ENCODE measurements around the gene HDAC4. TPM values are rescaled to one million over a fixed set of nuclear protein-coding genes. Genes with fewer than 3 reads are reported as not detected.

The HDAC4 gene
- total RNA-seq, 5 donors from 2014 or later (not counting 1 experiment from before 2014, with no cell fraction given), result 44.8 to 80.2 (median 60.9) TPM

DNA sequence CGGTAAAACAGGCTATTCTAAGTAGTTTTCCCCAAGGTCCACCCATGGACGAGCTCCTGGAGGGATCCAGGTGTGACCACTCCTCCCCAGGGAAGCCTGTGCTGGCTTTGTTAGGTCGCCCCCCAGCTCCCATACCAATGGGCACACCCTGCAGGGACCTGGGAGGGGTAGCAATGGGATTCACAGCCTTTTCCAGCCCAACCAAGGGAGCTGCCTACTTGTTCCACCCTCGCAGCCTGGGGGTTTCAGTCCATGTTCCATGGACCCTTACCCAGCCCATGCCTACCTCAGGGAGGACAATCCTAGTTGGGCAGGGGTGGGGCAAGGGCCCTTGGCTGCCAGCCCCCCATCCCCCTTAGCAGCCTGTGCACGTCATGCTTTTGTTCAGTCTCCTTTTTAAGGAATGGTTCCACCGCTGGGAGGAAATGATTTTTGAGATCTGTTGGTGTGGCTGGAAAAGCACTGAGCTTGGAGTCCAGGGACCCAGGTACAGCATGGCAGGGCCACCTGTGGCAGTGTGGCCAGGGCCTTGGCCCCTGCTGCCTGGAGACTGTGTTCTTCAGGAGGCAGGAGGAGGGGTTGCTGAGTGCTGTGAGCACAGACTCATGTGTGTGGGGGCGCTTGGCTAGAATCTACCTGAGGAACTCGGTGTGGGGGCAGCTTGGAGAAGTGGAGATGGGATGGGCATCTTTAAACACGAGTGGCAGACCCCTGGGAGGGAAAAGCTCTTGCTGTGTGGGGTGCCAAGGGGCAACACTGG, 386.2 kb downstream of the HDAC4 start:
- H3K4me3 Mint-ChIP-seq, result no peak overlapping the region
- ATAC-seq (replicated peaks in 1 of 4) (no peak), DNase-seq (peak in 1 of 35 experiments; percentile 14)
- no peak overlapping the region for H3K27ac Mint-ChIP-seq
- no peaks in the 10 kb centered on the region for H3K4me1 ChIP-seq (ENCODE audit: control insufficient read depth in 1 of 2, extremely low read depth in 1 of 2, insufficient read depth in 2 of 2, low read length in 2 of 2)
- H3K36me3 ChIP-seq (ENCODE audit: control insufficient read depth in 2 of 2, extremely low read depth in 1 of 2, insufficient read depth in 1 of 2, low read length in 1 of 2), result no peaks in the 10 kb centered on the region
- no peaks in the 10 kb centered on the region for H3K4me1 Mint-ChIP-seq
- CTCF ChIA-PET, result no interaction called here
- 75% methylated on average over 3 of the region's 9 CpGs for WGBS (ENCODE audit: insufficient coverage)
- POLR2A ChIA-PET, result no interaction called here
- peaks cover 0 to 56% of the 10 kb centered on the region in 2 experiments for H3K27me3 ChIP-seq (replicated peaks in 1 of 2; ENCODE audit: control insufficient read depth in 2 of 2, extremely low read depth in 1 of 2, insufficient read depth in 2 of 2, low read length in 1 of 2)
- no peak overlapping the region for H3K4me3 ChIP-seq (ENCODE audit: control insufficient read depth in 1 of 2, extremely low read depth in 1 of 2, low read length in 1 of 2)
- no peaks in the 10 kb centered on the region for H3K9me3 ChIP-seq
- H3K27me3 Mint-ChIP-seq, result peaks cover 7 to 21% of the 10 kb centered on the region in 2 donors
- H3K36me3 Mint-ChIP-seq, result no peaks in the 10 kb centered on the region
- no peaks in the 10 kb centered on the region for H3K9me3 Mint-ChIP-seq
- H3K27ac ChIP-seq (ENCODE audit: low read length), result no peak overlapping the region

DNA sequence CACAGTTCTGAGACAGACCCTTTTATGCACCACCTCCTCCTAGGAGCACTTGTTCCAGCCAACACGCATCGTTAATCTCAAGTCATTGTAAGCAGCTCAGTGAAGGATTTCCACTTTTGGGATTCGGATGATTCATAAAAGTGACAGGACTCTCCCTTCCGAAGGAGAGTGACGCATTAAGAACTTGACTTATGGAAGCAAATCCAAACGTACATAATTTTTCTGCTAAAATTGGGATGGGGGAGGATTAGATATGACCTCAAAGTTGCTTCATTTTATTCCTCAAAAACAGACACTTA, 387.2 kb downstream of the HDAC4 start:
- Mint-ChIP-seq H3K27ac (no peak overlapping the region), H3K9me3 (no peaks in the 10 kb centered on the region), H3K4me3 (no peak overlapping the region), H3K36me3 (no peaks in the 10 kb centered on the region), H3K4me1 (no peaks in the 10 kb centered on the region), H3K27me3 (peaks cover 15 to 31% of the 10 kb centered on the region in 2 donors)
- ATAC-seq (replicated peaks in 1 of 4) (no peak), DNase-seq (no peak)
- ChIA-PET POLR2A (no interaction called here), CTCF (no interaction called here)
- 100% methylated on average over 3 of the region's 6 CpGs for WGBS (ENCODE audit: insufficient coverage)
- Histone ChIP-seq H3K9me3 (no peaks in the 10 kb centered on the region), H3K36me3 (ENCODE audit: control insufficient read depth in 2 of 2, extremely low read depth in 1 of 2, insufficient read depth in 1 of 2, low read length in 1 of 2) (no peaks in the 10 kb centered on the region), H3K27me3 (replicated peaks in 1 of 2; ENCODE audit: control insufficient read depth in 2 of 2, extremely low read depth in 1 of 2, insufficient read depth in 2 of 2, low read length in 1 of 2) (peaks cover 0 to 58% of the 10 kb centered on the region in 2 experiments), H3K27ac (ENCODE audit: low read length) (no peak overlapping the region), H3K4me3 (ENCODE audit: control insufficient read depth in 1 of 2, extremely low read depth in 1 of 2, low read length in 1 of 2) (no peak overlapping the region), H3K4me1 (ENCODE audit: control insufficient read depth in 1 of 2, extremely low read depth in 1 of 2, insufficient read depth in 2 of 2, low read length in 2 of 2) (no peaks in the 10 kb centered on the region)

DNA sequence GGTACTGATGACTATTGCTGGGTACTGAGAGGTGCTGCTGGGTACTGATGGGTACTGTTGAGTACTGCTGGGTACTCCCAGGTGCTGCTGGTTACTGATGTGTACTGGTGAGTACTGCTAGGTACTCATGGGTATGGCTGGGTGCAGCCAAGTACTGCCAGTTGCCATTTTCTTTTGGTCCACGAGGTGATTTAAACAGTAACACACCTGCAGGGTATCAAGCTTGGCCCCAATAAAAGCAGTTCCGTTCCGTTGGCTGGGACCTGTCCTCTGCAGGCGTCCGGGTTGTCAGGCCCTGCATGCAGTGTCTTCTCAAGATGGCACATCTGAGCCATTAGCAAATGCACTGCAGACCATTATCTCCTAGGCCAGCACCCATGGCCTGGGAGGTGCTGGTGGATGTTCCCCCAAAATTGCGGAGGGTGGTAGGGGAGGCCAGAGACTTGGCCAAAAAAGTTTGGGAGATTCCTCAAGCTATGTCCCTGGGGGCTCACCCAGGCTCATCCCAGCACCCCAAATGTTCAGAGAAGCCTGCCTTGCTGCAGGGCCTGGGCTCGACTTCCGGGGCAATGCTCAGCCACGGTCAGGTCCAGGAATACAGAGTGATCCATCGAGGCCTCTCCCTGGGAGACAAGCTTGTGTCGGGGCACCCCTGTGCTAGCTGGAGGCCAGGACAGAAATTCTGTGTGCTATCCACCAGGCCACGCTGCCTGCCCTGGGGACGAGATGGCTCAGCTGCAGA, 387.7 kb downstream of the HDAC4 start:
- Mint-ChIP-seq H3K27ac (no peak overlapping the region), H3K4me1 (no peaks in the 10 kb centered on the region), H3K36me3 (no peaks in the 10 kb centered on the region), H3K9me3 (no peaks in the 10 kb centered on the region), H3K4me3 (no peak overlapping the region), H3K27me3 (peaks cover 18 to 35% of the 10 kb centered on the region in 2 donors)
- no peaks in the 10 kb centered on the region for H3K9me3 ChIP-seq
- CTCF ChIA-PET, result no interaction called here
- H3K4me3 ChIP-seq (ENCODE audit: control insufficient read depth in 1 of 2, extremely low read depth in 1 of 2, low read length in 1 of 2), result no peak overlapping the region
- H3K27ac ChIP-seq (ENCODE audit: low read length), result no peak overlapping the region
- DNase-seq (no peak), ATAC-seq (replicated peaks in 1 of 4) (no peak)
- peaks cover 0 to 58% of the 10 kb centered on the region in 2 experiments for H3K27me3 ChIP-seq (replicated peaks in 1 of 2; ENCODE audit: control insufficient read depth in 2 of 2, extremely low read depth in 1 of 2, insufficient read depth in 2 of 2, low read length in 1 of 2)
- 81% methylated on average over 12 of the region's 13 CpGs for WGBS (ENCODE audit: insufficient coverage)
- no peaks in the 10 kb centered on the region for H3K4me1 ChIP-seq (ENCODE audit: control insufficient read depth in 1 of 2, extremely low read depth in 1 of 2, insufficient read depth in 2 of 2, low read length in 2 of 2)
- no peaks in the 10 kb centered on the region for H3K36me3 ChIP-seq (ENCODE audit: control insufficient read depth in 2 of 2, extremely low read depth in 1 of 2, insufficient read depth in 1 of 2, low read length in 1 of 2)
- POLR2A ChIA-PET, result no interaction called here

DNA sequence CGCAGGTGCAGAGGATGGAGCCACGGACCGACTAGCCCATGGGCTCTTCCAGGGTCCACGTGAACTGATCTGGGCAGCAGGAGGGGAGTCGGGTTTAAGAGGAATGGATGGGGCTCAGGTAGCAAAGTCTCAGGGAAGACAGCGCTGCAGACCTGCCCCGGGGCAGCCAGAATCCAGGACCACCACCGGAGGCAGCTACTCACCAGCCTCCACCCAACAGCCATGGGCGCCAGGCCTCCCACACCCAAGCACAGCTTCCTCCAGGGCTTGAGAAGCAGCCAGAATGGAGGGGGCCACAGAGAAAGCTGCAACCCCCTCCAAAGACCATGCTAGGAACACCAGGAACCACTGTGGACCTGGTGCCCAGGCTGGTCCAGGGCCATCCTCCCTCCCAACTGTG, 388.6 kb downstream of the HDAC4 start:
- Histone ChIP-seq H3K27me3 (replicated peaks in 1 of 2; ENCODE audit: control insufficient read depth in 2 of 2, extremely low read depth in 1 of 2, insufficient read depth in 2 of 2, low read length in 1 of 2) (peaks cover 0 to 61% of the 10 kb centered on the region in 2 experiments), H3K4me1 (ENCODE audit: control insufficient read depth in 1 of 2, extremely low read depth in 1 of 2, insufficient read depth in 2 of 2, low read length in 2 of 2) (no peaks in the 10 kb centered on the region), H3K27ac (ENCODE audit: low read length) (no peak overlapping the region), H3K36me3 (ENCODE audit: control insufficient read depth in 2 of 2, extremely low read depth in 1 of 2, insufficient read depth in 1 of 2, low read length in 1 of 2) (no peaks in the 10 kb centered on the region), H3K9me3 (no peaks in the 10 kb centered on the region), H3K4me3 (ENCODE audit: control insufficient read depth in 1 of 2, extremely low read depth in 1 of 2, low read length in 1 of 2) (no peak overlapping the region)
- no peak for DNase-seq
- ChIA-PET POLR2A (no interaction called here), CTCF (no interaction called here)
- no peak overlapping the region for H3K4me3 Mint-ChIP-seq
- peaks cover 20 to 42% of the 10 kb centered on the region in 2 donors for H3K27me3 Mint-ChIP-seq
- H3K36me3 Mint-ChIP-seq, result no peaks in the 10 kb centered on the region
- H3K4me1 Mint-ChIP-seq, result no peaks in the 10 kb centered on the region
- no peaks in the 10 kb centered on the region for H3K9me3 Mint-ChIP-seq
- ATAC-seq (replicated peaks in 1 of 4), result no peak
- H3K27ac Mint-ChIP-seq, result no peak overlapping the region
- WGBS (ENCODE audit: insufficient coverage), result 90% methylated on average over 9 of the region's 9 CpGs

DNA sequence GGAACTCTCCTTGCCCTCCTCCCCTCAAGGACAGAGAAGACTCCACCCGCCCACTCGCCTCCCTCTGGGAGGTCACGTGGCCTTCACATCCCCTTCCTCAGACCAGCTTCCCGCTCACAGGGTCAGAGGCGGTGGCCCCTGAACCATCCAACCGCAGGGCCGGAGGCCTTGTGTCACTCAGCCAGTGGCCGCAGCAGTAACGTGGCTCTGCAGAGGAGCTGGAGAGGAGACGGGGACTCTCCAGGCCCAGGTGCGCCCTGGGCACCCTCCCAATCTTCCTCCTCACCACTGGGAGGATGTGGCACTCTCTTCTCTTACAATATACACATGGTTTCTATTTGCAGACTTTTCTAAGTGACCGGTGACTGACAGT, 391.2 kb downstream of the HDAC4 start:
- Histone ChIP-seq H3K27ac (ENCODE audit: low read length) (no peak overlapping the region), H3K9me3 (no peaks in the 10 kb centered on the region), H3K4me3 (ENCODE audit: control insufficient read depth in 1 of 2, extremely low read depth in 1 of 2, low read length in 1 of 2) (no peak overlapping the region), H3K4me1 (ENCODE audit: control insufficient read depth in 1 of 2, extremely low read depth in 1 of 2, insufficient read depth in 2 of 2, low read length in 2 of 2) (no peaks in the 10 kb centered on the region), H3K36me3 (ENCODE audit: control insufficient read depth in 2 of 2, extremely low read depth in 1 of 2, insufficient read depth in 1 of 2, low read length in 1 of 2) (no peaks in the 10 kb centered on the region), H3K27me3 (replicated peaks in 1 of 2; ENCODE audit: control insufficient read depth in 2 of 2, extremely low read depth in 1 of 2, insufficient read depth in 2 of 2, low read length in 1 of 2) (peaks cover 0 to 56% of the 10 kb centered on the region in 2 experiments)
- WGBS (ENCODE audit: insufficient coverage), result 83% methylated on average over 8 of the region's 12 CpGs
- Mint-ChIP-seq H3K4me1 (no peaks in the 10 kb centered on the region), H3K9me3 (no peaks in the 10 kb centered on the region), H3K36me3 (no peaks in the 10 kb centered on the region), H3K27ac (no peak overlapping the region), H3K4me3 (no peak overlapping the region), H3K27me3 (peaks cover 35 to 48% of the 10 kb centered on the region in 2 donors)
- ATAC-seq (replicated peaks in 1 of 4) (no peak), DNase-seq (no peak)
- ChIA-PET CTCF (no interaction called here), POLR2A (no interaction called here)

DNA sequence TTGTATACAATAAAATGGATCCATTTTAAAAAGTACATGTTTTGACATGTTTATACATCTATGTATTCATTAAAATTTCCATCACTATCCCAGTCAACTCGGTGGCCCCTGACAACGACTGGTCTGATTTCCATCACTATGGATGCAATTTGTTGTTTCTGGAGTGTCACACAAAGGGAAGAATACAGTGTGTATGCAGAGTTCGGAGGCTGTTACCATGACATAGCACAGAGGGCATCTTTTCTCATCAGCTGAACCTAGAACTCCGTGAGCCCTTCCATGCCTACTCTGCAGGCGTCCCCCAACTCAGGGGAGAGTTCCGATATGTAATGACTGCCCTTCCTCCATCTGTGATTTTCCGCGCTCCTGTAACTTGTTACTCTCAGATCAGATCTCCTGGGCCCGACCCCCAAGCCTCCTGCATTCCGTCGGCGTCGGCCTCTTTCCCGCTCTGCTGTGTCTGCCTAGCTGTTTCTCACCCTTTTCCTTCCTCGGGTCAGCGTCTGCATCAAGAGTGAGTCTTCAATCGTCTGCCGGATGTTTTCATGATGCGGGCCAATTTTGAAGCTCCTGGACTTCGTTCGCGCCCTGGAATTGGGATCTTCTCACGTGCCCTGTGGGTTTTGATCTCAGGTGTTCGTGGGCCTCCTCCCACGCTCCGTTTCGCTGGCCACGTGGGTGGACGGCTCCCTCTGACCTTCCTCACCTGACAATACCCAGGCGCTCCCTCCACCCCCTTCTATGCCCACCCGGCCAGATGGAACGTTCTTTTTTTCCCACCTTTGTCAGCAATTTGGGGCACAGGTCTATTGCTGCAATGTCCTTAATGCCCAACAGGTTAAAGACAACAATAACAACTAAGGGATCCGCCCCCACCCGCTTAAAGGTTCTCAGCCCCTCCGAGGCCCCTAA, 391.9 kb downstream of the HDAC4 start:
- 85% methylated on average over 33 of the region's 35 CpGs for WGBS (ENCODE audit: insufficient coverage)
- ChIA-PET CTCF (no interaction called here), POLR2A (no interaction called here)
- H3K9me3 ChIP-seq, result no peaks in the 10 kb centered on the region
- DNase-seq (no peak), ATAC-seq (replicated peaks in 1 of 4) (no peak)
- H3K4me3 ChIP-seq (ENCODE audit: control insufficient read depth in 1 of 2, extremely low read depth in 1 of 2, low read length in 1 of 2), result no peak overlapping the region
- no peaks in the 10 kb centered on the region for H3K4me1 ChIP-seq (ENCODE audit: control insufficient read depth in 1 of 2, extremely low read depth in 1 of 2, insufficient read depth in 2 of 2, low read length in 2 of 2)
- peaks cover 0 to 55% of the 10 kb centered on the region in 2 experiments for H3K27me3 ChIP-seq (replicated peaks in 1 of 2; ENCODE audit: control insufficient read depth in 2 of 2, extremely low read depth in 1 of 2, insufficient read depth in 2 of 2, low read length in 1 of 2)
- no peaks in the 10 kb centered on the region for H3K36me3 Mint-ChIP-seq
- no peak overlapping the region for H3K27ac Mint-ChIP-seq
- H3K36me3 ChIP-seq (ENCODE audit: control insufficient read depth in 2 of 2, extremely low read depth in 1 of 2, insufficient read depth in 1 of 2, low read length in 1 of 2), result no peaks in the 10 kb centered on the region
- H3K4me1 Mint-ChIP-seq, result no peaks in the 10 kb centered on the region
- H3K27ac ChIP-seq (ENCODE audit: low read length), result no peak overlapping the region
- H3K9me3 Mint-ChIP-seq, result no peaks in the 10 kb centered on the region
- peaks cover 38 to 50% of the 10 kb centered on the region in 2 donors for H3K27me3 Mint-ChIP-seq
- no peak overlapping the region for H3K4me3 Mint-ChIP-seq

All from T-cell (primary cell).